ENCODE results near the gene ITGB2.

ITGB2 gene

GRCh38 chr21:44942566-44942965 lies 21.9 kb upstream of the ITGB2 start:
- peaks cover under 1% of the 10 kb centered on the region for H3F3A ChIP-seq (ENCODE audit: control insufficient read depth, insufficient read depth)
- H3K9me3 ChIP-seq (ENCODE audit: control insufficient read depth, insufficient read depth, low read length): no peaks in the 10 kb centered on the region
- H3K79me2 ChIP-seq (ENCODE audit: control insufficient read depth, low read length): peaks cover 70% of the 10 kb centered on the region
- no peak for TF ChIP-seq EZH2phosphoT487 (IDR thresholded peaks at IDR 0.05; ENCODE audit: borderline replicate concordance, low read length)
- no peak for TF ChIP-seq CTCF (IDR thresholded peaks at IDR 0.05; ENCODE audit: low read depth, low read length, poor library complexity, severe bottlenecking)
- H3K27me3 ChIP-seq (ENCODE audit: control insufficient read depth, low read length): peaks cover 17% of the 10 kb centered on the region
- H3K4me3 ChIP-seq (ENCODE audit: low read length): no peak overlapping the region
- H4K20me1 ChIP-seq (ENCODE audit: control insufficient read depth, insufficient read depth, low read depth, low read length): peaks cover 19% of the 10 kb centered on the region
- no peaks in the 10 kb centered on the region for H3K9me2 ChIP-seq (replicated peaks; ENCODE audit: control insufficient read depth, low read length)
- peaks cover 45% of the 10 kb centered on the region for H3K36me3 ChIP-seq (ENCODE audit: control insufficient read depth, low read length)
- H3K4me1 ChIP-seq (ENCODE audit: control insufficient read depth, low read length): peaks cover 24% of the 10 kb centered on the region
- H3K4me2 ChIP-seq (ENCODE audit: low read length): no peak overlapping the region
- H3K27ac ChIP-seq (ENCODE audit: low read depth, low read length): no peak overlapping the region

- no peak overlapping the region; the same call in 1 of the 2 replicates for H3K4me3 ChIP-seq (ENCODE audit: low read length)
- peaks cover 19% of the 10 kb centered on the region for H4K20me1 ChIP-seq (ENCODE audit: control insufficient read depth, insufficient read depth, low read depth, low read length)
- peaks cover 60% of the 10 kb centered on the region for H3K79me2 ChIP-seq (ENCODE audit: control insufficient read depth, low read length)
- peaks cover 6% of the 10 kb centered on the region for H3F3A ChIP-seq (ENCODE audit: control insufficient read depth, insufficient read depth)
- TF ChIP-seq EZH2phosphoT487 (IDR thresholded peaks at IDR 0.05; ENCODE audit: borderline replicate concordance, low read length): no peak
- no peak for TF ChIP-seq CTCF (IDR thresholded peaks at IDR 0.05; ENCODE audit: low read depth, low read length, poor library complexity, severe bottlenecking)
- H3K27me3 ChIP-seq (ENCODE audit: control insufficient read depth, low read length): peaks cover 24% of the 10 kb centered on the region
- no peaks in the 10 kb centered on the region for H3K9me2 ChIP-seq (replicated peaks; ENCODE audit: control insufficient read depth, low read length)
- H3K4me1 ChIP-seq (ENCODE audit: control insufficient read depth, low read length): peaks cover 24% of the 10 kb centered on the region
- no peaks in the 10 kb centered on the region for H3K9me3 ChIP-seq (ENCODE audit: control insufficient read depth, insufficient read depth, low read length)
- peaks cover 38% of the 10 kb centered on the region for H3K36me3 ChIP-seq (ENCODE audit: control insufficient read depth, low read length)
- peak overlapping the region; percentile 71 for H3K4me2 ChIP-seq (ENCODE audit: low read length)
- no peak overlapping the region for H3K27ac ChIP-seq (ENCODE audit: low read depth, low read length)
These were observed 20.9 kb upstream of the ITGB2 start for GRCh38 chr21:44941567-44941966.

GRCh38 chr21:44940116-44940631 lies 19.5 kb upstream of the ITGB2 start:
- H3K9me3 ChIP-seq (ENCODE audit: control insufficient read depth, insufficient read depth, low read length): no peaks in the 10 kb centered on the region
- TF ChIP-seq CTCF (IDR thresholded peaks at IDR 0.05; ENCODE audit: low read depth, low read length, poor library complexity, severe bottlenecking) (peak; percentile 9), EZH2phosphoT487 (IDR thresholded peaks at IDR 0.05; ENCODE audit: borderline replicate concordance, low read length) (no peak)
- H3K79me2 ChIP-seq (ENCODE audit: control insufficient read depth, low read length): peaks cover 48% of the 10 kb centered on the region
- no peak overlapping the region for H3K27ac ChIP-seq (ENCODE audit: low read depth, low read length)
- peak overlapping the region; percentile 81 for H3K4me3 ChIP-seq (ENCODE audit: low read length)
- peaks cover 33% of the 10 kb centered on the region for H3K27me3 ChIP-seq (ENCODE audit: control insufficient read depth, low read length)
- H3K4me2 ChIP-seq (ENCODE audit: low read length): peak overlapping the region; percentile 71
- peaks cover 6% of the 10 kb centered on the region for H3F3A ChIP-seq (ENCODE audit: control insufficient read depth, insufficient read depth)
- H4K20me1 ChIP-seq (ENCODE audit: control insufficient read depth, insufficient read depth, low read depth, low read length): peaks cover 15% of the 10 kb centered on the region
- no peaks in the 10 kb centered on the region for H3K9me2 ChIP-seq (replicated peaks; ENCODE audit: control insufficient read depth, low read length)
- peaks cover 34% of the 10 kb centered on the region for H3K36me3 ChIP-seq (ENCODE audit: control insufficient read depth, low read length)
- peaks cover 24% of the 10 kb centered on the region for H3K4me1 ChIP-seq (ENCODE audit: control insufficient read depth, low read length)

All from DOHH2 (cell line).